ENCODE data around the gene TENM4.

Gene TENM4

DNA sequence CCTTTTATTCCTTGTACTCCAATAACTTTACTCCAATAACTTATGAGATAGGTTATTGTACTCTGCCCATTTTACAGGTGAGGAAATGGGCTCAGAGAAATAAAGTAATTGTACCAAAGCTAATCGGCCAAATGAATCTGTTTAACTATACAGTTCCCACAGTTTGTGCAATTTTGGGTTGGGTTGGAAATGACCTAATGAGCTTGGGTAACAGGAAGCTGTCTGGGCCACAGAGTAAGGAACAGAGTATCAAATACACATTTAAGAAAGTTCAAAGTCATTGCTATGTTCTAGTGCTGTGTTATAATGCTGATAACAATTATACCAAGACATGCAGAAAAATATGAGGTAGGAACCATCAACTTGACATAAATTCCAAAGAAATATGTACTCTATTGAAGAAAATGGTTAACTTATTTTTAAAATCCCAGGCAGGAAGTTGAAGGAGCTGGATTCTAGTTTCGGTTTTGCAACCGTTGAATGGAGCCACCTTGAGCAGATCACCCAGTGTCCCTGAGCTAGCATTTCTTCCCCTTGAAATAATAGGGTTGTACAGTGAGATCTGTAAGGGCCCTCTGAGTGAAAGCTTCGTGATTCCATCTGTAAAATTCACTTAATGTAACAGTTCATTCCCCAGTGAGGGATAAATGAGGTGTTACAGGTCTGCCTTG, 505.3 kb downstream of the TENM4 start:
- no peak for DNase-seq (ENCODE audit: low read depth)

- no peak for DNase-seq (ENCODE audit: low read depth)
Observed at GRCh38 chr11:78933350-78933749, 507.5 kb downstream of the TENM4 start.

- DNase-seq (ENCODE audit: low read depth), result no peak
Observed at GRCh38 chr11:78932757-78933156, 508.1 kb downstream of the TENM4 start.

- DNase-seq (ENCODE audit: low read depth), result no peak
Observed at GRCh38 chr11:78931891-78932290, 508.9 kb downstream of the TENM4 start.

DNA sequence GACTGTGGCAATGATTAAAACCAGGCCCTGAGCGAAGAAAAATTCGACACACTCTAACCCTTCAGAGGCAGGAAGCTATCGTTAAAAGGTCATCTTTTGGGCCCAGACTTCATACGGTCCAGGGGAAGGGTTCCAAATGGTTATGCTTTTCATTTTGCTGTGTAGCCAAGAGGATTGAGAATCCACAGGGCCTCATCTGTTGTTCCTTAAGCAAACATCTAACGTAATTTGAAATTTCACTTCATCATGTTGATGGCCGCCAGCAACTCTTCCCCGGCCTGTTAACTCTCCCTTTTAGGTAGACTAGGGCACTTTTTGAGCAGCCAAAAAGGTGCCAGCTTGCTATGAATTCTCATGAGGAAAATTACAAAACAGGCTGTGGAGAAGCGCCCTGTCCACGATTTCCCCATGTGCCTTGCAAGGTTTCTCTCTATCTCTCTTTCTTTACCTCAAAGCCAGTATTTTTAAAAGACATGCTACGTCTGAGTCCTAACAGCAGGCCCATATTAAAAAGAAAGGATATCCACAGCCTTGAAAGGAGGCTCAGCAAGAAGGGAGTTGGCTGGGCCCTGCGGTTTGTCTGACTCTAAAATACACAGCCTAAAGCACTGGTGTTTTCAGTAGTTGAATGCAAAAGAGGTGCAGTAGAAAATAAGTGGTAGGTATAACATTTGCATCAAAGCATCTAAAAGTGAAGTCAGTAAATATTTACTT, 509.9 kb downstream of the TENM4 start:
- no peak for DNase-seq (ENCODE audit: low read depth)

- DNase-seq (ENCODE audit: low read depth), result no peak
Observed at GRCh38 chr11:78929906-78930220, 511.0 kb downstream of the TENM4 start.

DNA sequence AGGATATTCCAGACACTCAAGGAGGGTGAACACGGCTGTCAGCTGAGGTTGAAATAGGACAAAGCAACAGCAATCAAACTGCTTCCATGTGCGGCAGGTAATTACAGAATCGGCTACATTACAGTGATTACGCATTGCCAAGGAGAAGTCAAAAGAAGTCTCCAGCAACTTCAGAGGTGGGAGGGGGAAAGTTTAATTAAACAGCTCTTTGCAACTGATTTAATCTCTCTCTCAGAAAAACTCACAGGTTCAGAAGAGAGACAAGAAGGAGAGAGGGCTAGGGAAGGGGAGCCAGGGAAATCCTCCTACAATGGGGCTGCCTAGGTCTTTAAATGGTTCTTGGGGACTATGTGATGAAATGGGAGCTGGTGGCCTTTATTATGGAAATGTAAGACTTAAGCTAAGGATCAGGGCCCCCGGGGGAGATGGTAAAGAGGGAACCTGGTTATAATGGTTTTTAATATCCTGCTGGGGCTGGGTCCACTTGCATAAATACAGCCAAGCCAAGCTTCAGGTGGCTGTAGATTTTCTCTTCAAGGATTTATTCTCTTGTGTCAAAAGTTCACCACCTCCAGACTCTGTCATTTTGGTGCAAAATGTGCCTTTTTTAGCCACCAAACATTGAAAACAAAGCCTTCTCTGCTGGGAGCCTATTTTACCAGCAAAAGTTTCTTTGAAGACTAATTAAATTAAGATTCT, 511.5 kb downstream of the TENM4 start:
- no peak for DNase-seq (ENCODE audit: low read depth)

DNA sequence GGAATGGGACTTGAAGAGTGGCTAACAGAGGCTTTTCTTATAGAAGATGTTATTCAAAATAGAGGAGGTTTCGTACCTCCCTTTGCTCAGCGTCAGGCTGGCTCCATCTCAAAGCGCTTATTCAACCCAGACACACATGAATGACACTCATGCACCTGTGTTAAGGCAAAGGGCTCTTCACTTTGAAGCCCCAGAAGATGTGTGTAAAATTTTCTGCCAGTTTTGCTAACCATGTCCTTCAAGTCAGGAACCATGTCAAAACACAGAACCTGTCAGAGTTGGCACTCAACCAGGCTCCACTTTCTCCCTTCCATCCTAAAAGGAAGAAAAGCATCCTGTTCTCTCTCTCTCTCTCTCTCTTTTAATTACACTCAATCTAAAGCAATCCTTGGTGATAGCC, 513.3 kb downstream of the TENM4 start:
- no peak for DNase-seq (ENCODE audit: low read depth)

- DNase-seq (ENCODE audit: low read depth), result no peak
Observed at GRCh38 chr11:78926633-78927338, 514.0 kb downstream of the TENM4 start.

DNA sequence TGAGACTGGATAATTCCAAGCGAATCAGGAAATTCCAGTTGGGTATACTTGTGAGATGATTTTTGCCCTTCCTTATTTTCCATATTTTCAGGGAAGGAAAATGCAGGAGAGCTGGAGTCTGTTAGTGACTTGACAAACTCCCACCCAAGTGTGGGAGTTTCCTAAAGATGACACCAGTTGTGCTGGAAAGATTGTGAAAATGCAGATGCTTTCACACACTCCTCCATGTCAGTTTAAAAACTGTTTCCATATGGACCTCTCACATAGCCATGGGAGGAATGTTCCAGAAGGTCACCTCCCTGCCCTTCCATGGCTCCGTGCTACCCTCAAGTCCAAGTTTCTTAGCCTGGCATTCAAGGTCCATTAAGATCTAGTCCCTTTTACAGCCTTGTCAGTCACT, 515.4 kb downstream of the TENM4 start:
- no peak for DNase-seq (ENCODE audit: low read depth)

DNA sequence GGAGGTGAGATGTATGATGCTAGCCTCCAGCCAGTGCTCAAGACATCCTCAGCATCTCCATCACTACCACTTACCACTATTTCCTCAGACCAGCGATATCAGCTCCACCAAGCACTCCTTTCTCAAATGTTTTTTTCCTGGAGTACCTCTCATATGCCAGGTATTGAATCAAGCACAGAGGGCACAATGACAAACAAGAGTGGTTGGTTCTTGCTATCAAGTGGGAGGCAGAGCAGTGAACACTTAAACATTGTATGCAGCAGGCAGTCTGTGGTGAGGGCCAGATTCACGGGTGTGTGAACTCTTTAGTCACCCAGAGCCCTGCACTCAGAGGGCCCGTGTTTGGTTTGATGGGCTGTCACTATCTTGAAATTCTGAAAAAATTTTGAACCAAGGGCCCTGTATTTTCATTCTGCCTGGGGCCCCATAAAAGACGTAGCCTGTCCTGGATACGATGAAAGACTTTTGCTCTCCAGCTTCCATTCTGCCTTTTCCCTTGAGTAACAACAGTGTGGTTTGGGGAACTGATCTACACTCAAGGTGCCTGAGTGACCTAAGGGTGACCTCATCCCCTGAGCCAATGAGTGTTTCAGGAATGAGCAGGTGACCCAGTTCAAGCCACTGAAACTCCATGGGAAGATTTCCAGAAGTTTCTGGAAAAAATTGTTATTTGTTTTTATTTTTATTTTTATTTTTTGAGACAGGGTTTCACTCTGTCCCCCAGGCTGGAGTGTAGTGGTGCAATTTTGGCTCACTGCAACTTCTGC, 517.8 kb downstream of the TENM4 start:
- no peak for DNase-seq (ENCODE audit: low read depth)

DNA sequence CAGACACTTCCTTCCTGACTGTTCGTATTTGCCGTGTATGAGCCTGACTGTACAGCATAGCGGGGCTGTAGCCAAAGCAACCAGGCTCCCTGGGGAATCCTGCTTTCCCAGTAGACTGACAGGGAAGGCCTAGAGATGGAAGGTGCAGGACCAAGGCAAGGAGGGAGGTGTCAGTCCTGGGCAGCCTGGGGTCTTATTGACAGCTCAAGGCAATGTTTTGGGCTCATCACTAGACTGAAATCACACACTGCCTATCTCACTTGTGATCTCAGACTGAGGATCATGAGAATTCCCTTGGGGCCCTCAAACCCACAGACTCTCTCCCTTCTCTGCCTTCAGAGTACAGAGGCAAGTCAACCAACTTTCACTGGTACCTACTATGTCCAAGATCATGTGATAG, 519.3 kb downstream of the TENM4 start:
- no peak for DNase-seq (ENCODE audit: low read depth)

GRCh38 chr11:78920329-78920728, 520.5 kb downstream of the TENM4 start:
- DNase-seq (ENCODE audit: low read depth), result no peak

GRCh38 chr11:78916759-78917158, 524.1 kb downstream of the TENM4 start:
- DNase-seq (ENCODE audit: low read depth), result no peak

GRCh38 chr11:78914503-78914902, 526.3 kb downstream of the TENM4 start:
- no peak for DNase-seq (ENCODE audit: low read depth)

- DNase-seq (ENCODE audit: low read depth), result no peak
Observed at GRCh38 chr11:78912778-78913177, 528.1 kb downstream of the TENM4 start.

DNA sequence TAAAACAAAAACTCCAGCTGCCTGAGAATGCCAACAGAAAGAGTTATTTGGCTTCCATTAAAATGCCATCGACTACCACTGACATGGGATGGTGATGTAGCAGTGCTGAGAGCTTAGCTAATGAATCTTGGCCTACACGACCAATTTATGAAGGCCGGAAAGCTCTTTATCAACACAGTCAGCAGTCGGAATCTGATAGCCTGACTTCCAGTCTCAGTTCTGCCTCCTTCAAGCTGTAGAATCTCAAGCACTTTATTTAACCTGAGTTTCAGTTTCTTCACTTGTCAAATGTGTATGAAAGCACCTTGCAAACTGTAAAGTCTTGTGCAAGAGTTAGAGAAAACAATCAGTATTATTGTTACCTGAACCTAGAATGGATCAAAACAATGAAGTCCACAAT, 530.5 kb downstream of the TENM4 start:
- no peak for DNase-seq (ENCODE audit: low read depth)

DNA sequence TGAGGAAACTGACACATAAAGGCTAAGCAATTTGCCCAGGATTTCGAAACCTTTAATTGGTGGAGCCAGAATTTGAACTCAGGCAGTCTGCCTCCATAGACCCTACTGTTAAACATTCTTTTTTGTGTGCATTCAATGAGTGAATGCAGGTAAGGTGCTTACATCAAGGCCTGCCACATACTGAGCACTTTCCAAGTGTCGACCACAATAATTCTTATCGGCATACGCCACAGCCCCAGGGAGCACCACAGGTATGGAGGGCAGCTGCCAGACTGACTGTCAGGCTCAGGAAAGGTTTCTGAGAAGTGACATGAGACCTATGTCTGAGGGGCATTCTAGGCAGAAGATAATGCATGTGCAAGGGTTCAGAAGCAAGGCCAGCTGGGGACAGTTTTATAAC, 531.4 kb downstream of the TENM4 start:
- DNase-seq (ENCODE audit: low read depth), result no peak

GRCh38 chr11:78907636-78908035, 533.2 kb downstream of the TENM4 start:
- no peak for DNase-seq (ENCODE audit: low read depth)

DNA sequence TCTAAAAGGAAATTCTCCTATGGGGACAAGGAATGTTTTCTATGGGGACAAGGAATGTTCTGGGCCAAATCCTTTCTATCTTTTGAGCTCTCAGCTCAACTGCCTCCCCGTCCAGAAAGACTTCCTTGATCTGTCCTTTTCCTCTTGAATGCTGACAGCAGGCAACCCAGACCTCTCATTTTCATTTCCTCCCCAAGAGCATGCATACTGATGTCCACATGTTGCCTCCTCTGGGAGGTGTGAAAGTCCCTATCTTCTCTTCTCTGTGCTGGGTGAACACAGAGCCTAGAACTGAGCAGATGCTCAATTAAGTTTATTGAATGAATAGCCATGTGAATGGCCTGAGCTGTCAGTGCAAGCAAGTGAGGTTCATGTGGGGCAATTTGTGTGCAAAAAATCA, 534.3 kb downstream of the TENM4 start:
- DNase-seq (ENCODE audit: low read depth), result no peak

GRCh38 chr11:78905756-78906155, 535.1 kb downstream of the TENM4 start:
- DNase-seq (ENCODE audit: low read depth), result no peak
